Activated effector memory CD4-positive, alpha-beta T cell treated with anti-CD3 and anti-CD28 coated beads, Interleukin-2, amount 50 U/mL, for 16 hours (primary cell): ENCODE measurements around the gene METAP2.
A peak's percentile ranks its signal among the peaks of the same experiment; 100 is the strongest.

Experiments used
- DNase-seq: peaks from one replicate; pipeline ENCODE4 v3.0.0-alpha.2; 2020

METAP2 gene

GRCh38 chr12:95516757-95517156 lies 42.8 kb downstream of the METAP2 start:
- DNase-seq = no peak

DNA sequence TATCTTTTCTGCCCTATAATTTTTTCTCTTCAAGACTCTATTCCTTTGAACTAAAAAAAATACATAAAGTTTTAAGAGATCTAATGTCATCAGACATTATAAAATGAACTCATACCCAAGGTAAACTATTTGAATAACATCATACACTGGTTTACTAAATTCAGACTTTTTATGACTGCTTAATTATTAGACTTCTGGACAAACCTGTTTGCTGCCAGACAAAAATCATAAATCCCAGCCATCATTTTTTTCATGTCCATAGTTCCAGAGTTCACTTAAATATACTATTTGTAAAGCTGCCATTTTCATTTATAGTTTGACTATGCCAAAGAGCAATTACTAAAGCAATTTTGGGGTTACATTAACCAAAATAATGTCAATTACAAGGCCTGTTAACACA lies 43.3 kb downstream of the METAP2 start:
- DNase-seq = no peak

- no peak for DNase-seq
Observed at GRCh38 chr12:95518944-95519343, 45.0 kb downstream of the METAP2 start.

GRCh38 chr12:95520816-95521215 lies 46.9 kb downstream of the METAP2 start:
- no peak for DNase-seq

- DNase-seq = no peak
Observed at GRCh38 chr12:95522692-95523091, 48.7 kb downstream of the METAP2 start.

GRCh38 chr12:95528431-95528830 lies 54.5 kb downstream of the METAP2 start:
- DNase-seq = no peak

DNA sequence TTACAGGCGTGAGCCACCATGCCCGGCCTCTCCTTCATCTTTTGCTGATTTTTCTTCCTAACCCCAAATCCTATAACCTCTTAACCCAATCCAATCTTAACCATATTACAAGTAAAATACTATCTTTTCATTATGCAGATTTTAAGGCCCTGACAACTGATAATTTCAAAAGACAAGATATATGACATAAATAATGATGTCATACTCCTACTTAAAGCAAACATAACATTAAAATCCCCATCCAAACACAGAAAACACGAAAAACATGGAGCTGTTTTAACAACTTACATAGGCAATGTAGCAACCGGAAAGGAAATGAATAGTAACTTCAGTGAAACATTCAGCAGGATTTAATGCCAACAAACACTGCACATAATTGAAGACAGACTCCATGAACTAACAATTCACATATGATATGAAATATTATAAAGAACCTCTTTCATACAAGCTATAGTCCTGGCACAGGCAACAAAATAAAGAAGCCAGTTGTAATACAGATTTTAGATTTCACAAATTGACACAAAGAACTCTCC lies 55.8 kb downstream of the METAP2 start:
- DNase-seq = no peak

DNA sequence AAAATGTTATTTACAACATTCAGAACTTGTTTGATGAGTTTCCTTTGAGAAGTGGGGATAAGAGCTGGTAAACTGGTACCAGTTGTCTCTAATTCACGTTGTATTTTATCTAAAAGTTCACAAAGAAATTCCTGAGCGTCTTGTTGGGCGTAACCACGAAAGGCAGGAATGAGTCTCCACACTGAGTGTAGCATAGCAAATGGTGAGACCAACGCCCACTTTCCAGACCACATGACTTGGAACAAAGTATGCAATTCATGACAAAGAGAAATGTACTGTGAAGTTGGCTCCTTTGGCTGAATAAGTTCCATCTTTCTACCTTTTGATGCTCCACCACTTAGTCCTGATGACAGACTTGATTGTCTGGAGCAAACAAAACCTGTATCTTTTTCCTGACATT lies 58.9 kb downstream of the METAP2 start:
- no peak for DNase-seq

- no peak for DNase-seq
Observed at GRCh38 chr12:95533985-95534384, 60.0 kb downstream of the METAP2 start.

DNA sequence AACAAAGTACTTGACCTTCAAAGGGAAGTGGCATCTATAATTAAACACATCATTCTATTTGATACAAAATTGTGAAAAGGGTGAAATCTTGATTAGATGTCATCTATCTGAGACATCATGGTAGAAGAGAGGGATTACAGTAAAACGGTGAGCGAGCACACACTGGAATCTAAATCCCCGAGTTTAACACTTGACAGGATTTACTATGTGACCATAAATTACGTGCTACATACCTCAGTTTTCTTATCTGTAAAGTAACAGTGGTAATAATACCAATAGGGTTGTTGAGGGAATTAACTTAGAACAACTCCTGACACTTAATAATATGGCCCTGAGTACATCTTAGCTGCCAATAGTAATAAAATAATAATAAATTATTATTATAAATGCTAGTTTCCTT lies 64.1 kb downstream of the METAP2 start:
- DNase-seq = no peak

GRCh38 chr12:95538656-95539055 lies 64.7 kb downstream of the METAP2 start:
- DNase-seq = no peak

DNA sequence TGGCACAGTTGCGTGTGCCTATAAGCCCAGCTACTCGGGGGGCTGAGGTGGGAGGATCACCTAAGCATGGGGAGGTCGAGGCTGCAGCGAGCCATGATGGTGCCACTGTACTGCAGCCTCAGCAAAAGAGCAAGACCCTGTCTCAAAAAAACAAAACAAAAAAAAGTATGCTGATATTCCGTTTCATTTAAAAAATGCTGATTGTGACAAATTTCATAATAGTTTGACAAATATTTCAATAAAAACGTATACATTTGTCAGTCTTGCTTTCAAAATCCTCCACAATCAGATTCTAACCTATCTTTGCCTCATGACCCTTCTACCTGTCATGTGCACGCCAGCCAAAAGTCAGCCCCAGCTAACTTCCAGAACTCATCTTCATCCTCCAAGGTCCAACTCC lies 67.5 kb downstream of the METAP2 start:
- DNase-seq = no peak

DNA sequence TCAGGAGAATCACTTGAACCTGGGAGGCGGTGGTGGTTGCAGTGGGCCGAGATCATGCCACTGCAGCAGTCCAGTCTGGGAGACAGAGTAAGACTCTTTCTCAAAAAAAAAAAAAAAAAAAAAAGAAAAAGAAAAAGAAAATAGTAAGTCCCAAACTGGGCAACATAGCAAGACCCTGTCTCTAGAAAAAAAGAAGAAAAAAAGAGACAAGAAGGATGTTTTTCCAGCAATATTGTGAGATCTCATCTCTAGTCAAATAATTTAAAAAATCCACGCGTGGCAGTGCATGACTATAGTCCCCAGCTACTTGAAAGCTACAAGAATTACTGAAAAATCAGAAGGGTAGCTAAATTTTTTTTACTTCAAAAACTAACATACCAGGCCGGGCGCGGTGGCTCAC lies 69.4 kb downstream of the METAP2 start:
- DNase-seq = no peak

DNA sequence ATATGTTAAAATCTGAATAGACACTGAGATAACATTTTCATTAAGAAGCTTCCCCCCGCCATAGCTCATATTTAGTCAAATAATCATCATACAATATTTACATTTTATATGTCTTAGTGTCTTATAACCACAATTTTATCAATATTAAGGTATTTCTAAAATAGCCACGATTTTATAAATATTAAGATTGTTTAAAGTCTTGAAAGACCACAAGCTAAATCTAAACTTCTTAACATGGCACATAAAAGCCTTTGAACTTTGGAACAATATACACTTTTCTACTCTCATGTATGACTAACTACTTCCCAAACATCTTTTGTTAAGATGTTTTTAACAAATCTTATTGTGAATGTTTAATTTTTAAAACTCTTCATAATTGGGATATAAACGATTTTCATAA lies 70.8 kb downstream of the METAP2 start:
- DNase-seq = no peak

DNA sequence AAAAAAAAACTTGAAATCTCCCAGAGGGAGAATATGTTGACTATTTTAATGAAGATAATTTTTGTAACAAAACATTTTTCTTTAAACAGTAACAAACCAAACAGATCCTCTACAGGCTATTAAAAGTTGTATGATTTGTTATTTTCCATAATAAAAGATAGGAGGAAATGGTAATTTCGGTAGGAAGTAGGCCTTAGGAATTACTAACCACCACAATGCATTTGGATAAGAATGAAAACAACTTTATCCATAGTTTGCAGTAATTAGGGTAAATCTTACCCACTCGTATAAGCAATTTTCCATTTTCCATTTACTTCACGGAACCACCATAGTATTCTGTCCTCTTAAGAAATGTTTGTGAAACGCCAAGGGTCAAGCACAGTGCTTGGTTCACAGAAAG lies 71.4 kb downstream of the METAP2 start:
- DNase-seq = no peak

DNA sequence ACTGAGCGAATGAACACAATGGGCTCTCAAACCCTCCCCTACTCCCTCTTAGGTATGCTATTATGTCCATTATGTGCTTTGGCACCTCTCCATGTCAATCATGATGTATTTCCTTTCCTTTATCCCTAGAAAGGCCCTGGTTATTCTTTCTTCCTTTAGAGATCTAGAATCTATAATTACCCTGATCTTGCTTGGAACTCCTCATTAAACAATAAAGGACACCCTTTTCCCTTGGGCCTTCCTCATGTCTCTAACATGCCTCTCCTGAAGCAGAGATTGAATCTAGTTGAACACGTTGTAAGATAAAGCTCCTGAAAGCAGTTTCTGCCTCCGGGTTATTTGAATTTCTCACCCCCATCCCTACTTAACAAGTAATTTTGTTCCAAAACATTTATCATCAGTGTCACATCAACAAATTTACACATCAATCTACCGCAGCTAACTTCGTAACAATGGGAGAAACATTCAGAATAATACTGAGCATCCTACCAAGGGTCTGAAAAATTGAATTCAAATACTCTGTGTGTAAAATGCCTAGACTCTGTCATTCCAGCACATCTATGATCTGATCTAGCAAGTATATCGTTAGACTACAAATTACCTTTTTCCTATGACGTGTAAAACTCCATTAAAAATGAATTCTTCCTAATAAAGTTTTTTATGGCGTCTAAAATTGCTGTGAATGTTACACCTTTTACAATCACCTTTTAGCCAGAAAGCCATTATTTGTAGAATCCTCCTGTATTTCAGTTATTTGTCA lies 72.0 kb downstream of the METAP2 start:
- DNase-seq = no peak

DNA sequence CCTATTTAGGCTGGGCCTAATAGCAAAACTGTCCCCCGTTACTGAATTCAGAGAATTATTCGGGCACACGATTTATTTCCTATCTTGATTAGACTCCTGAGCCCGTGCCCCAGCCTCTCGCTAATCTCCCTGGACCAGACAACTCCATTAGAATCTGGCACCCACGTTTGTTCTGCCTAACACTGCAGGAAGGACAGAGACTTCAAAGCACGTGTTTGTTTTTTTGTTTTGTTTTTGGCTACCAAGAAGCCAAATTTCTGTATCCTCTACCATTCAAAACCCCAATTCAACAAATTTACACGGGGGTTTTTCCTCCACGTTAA lies 72.5 kb downstream of the METAP2 start:
- no peak for DNase-seq

- DNase-seq = no peak
Observed at GRCh38 chr12:95547522-95548055, 73.6 kb downstream of the METAP2 start.

DNA sequence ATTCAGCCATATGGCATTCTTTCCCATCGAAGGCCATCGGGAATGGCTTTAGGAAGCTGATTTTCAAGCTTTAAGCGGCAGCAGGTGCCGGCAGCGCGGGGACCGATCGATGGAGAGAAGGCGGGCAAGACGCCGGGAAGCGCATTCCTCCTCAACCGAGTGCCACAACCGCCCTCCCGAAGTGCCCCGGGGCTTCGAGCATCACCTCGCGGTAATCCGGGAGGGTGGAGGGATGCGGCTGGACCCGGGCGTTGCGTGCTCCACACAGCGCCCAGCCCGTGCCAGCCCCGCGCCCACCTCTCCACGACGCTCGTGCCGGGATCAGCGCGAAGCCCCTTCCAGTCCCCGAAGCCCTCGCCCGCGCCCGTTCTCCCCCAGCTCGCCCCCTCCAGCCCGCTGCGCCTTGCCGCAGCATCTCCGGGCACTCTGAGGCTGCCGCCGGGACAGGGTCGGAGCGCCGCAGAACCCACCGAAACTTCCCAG lies 74.1 kb downstream of the METAP2 start:
- DNase-seq = peak; percentile 70

DNA sequence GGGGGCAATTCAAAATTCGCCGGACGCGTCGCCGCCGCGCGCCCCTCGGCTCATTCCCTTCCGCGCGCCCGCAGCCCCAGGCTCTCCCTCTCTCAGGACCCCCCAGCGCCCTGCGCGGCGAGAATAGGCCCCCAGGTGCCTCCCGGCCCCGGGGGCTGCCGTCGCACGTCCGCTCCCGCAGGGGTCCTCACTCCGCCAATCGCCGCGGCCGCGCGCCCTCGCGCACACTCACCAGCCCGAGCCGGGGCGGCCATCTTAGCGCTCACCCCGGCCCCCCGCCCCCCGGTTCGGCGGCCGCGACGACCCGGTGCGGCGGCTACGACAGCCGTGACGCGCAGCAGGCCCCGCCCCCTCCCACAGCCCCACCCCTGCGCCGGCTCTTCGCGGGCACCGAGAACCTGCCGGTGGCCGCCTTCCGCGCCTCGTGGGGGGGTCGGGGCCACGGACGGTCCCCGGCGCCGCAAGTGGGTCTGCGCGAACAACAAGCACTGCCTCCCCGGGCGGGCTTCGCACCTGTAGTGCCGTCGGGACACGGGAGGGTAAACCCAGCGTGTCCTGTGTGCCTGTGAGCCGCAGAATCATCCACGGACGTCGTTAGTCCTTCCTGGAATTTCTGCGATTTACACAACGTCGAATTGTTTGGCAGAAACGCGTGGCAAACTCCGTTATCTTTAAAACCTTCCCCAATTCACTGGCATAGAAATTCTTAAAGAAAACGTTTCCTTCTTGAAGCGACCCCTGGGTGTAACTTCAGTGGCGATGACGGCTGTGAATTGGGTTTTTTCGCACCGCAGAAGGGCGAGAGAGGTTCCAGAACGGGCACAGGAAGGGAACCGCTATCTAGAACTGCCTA lies 74.8 kb downstream of the METAP2 start:
- peak; percentile 87 for DNase-seq

GRCh38 chr12:95549392-95550084 lies 75.6 kb downstream of the METAP2 start:
- no peak for DNase-seq

DNA sequence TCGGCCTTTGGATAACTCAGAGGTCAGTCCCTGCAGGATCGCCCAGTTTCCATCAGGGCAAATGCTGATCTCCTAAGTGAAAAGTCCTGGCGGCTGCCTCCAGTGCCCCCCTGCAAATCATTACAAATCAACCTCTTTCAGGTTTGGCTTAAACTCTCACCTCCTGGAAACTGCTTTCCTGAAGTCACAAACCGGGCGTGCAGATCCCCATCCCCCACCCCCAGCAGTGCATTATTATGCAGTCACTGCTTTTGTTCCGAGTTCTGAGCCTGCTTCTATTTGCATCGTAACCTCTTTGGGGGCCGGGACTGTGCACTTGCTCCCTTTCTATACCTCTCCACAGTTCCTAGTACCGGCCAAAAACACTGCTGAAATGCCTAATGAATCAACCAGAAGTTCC lies 77.4 kb downstream of the METAP2 start, which contains the start of gene USP44:
TSS of gene USP44 (minus strand) at position 172 of the 400 bp plus-strand sequence. CDS start 17,220 bp downstream, outside the sequence.
- DNase-seq = no peak

DNA sequence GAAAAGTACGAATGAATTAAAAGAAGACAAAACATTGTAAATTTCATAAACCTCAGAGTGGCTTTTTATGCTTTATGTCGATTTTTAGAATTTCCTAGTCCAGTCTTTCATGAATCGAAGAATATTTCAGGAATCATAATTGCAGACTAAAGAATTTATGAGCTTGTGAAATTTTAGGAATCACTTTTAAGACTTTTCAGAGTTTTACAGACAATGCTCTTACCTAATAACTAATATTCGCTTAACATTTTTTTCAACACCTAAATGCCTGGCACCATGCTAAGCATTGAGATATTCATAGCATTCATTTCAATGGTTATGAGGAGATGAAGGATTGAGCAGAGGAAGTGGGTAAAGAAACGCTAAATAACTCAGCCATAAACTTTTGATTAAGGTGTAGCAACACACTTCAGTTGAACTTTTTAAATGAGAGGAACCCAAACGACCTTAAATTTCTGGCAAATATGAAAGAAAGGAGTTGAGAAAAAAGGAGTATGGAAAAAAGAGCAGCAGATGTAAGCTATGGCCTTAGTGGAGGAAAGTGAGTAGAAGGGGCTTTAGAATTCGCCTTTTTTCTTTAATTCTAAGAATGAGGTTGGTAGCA lies 78.1 kb downstream of the METAP2 start:
- DNase-seq = no peak
